ENCODE measurements around the gene TGFB2.
"Not testable (repeated sequence)": the region's sequence is repeated elsewhere in the genome, so short reads cannot be mapped to it uniquely, and the experiment has no call there.

Gene TGFB2

GRCh38 chr1:218344814-218345672 lies at the start of gene TGFB2:
TGFB2 (plus strand) TSS chr1:218345336; CDS start chr1:218346702, 1,366 bp downstream.
- no peak for DNase-seq

GRCh38 chr1:218296162-218296561 lies 49.0 kb upstream of the TGFB2 start:
- no peak for DNase-seq

GRCh38 chr1:218297461-218297860 lies 47.7 kb upstream of the TGFB2 start:
- no peak for DNase-seq

- no peak for DNase-seq
Observed at GRCh38 chr1:218297867-218298266, 47.3 kb upstream of the TGFB2 start.

- no peak for DNase-seq
Observed at GRCh38 chr1:218298398-218298797, 46.7 kb upstream of the TGFB2 start.

- DNase-seq, result no peak
Observed at GRCh38 chr1:218299416-218299815, 45.7 kb upstream of the TGFB2 start.

GRCh38 chr1:218301217-218301616 lies 43.9 kb upstream of the TGFB2 start:
- no peak for DNase-seq

GRCh38 chr1:218302155-218302554 lies 43.0 kb upstream of the TGFB2 start:
- DNase-seq, result no peak

GRCh38 chr1:218303176-218303879 lies 41.8 kb upstream of the TGFB2 start:
- DNase-seq, result peak; percentile 26

GRCh38 chr1:218304281-218305039 lies 40.7 kb upstream of the TGFB2 start:
- no peak for DNase-seq

- DNase-seq, result no peak
Observed at GRCh38 chr1:218305472-218306064, 39.6 kb upstream of the TGFB2 start.

- peak; percentile 27 for DNase-seq
Observed at GRCh38 chr1:218312509-218312908, 32.6 kb upstream of the TGFB2 start.

- no peak for DNase-seq
Observed at GRCh38 chr1:218314316-218314715, 30.8 kb upstream of the TGFB2 start.

- no peak for DNase-seq
Observed at GRCh38 chr1:218315638-218316037, 29.5 kb upstream of the TGFB2 start.

- DNase-seq, result no peak
Observed at GRCh38 chr1:218317061-218317460, 28.1 kb upstream of the TGFB2 start.

GRCh38 chr1:218320182-218320581 lies 25.0 kb upstream of the TGFB2 start:
- not testable (repeated sequence) for DNase-seq

GRCh38 chr1:218322762-218323161 lies 22.4 kb upstream of the TGFB2 start:
- no peak for DNase-seq

- DNase-seq, result no peak
Observed at GRCh38 chr1:218323568-218324225, 21.4 kb upstream of the TGFB2 start.

GRCh38 chr1:218324226-218324580 lies 20.9 kb upstream of the TGFB2 start:
- DNase-seq, result no peak

GRCh38 chr1:218328769-218329168 lies 16.4 kb upstream of the TGFB2 start:
- no peak for DNase-seq

- peak; percentile 32 for DNase-seq
Observed at GRCh38 chr1:218330043-218330623, 15.0 kb upstream of the TGFB2 start.

GRCh38 chr1:218332416-218332815 lies 12.7 kb upstream of the TGFB2 start:
- no peak for DNase-seq
